Neuron (in vitro differentiated cells): Measurements from ENCODE around the gene GRID1.
"Not testable (repeated sequence)": the region's sequence is repeated elsewhere in the genome, so short reads cannot be mapped to it uniquely, and the experiment has no call there.

Source experiments
- H2AFZ ChIP-seq: one replicate; pipeline ENCODE4 v1.6.1; 2013; ENCODE audit warnings: low read depth, mild to moderate bottlenecking, inconsistent platforms, low read length, moderate library complexity
- H3K27me3 ChIP-seq: one replicate; pipeline ENCODE4 v1.6.1; 2013; ENCODE audit warnings: low read length; ENCODE audit not compliant: insufficient read depth
- H3K36me3 ChIP-seq: one replicate; pipeline ENCODE4 v1.6.1; 2013; ENCODE audit warnings: low read length; ENCODE audit not compliant: insufficient read depth
- H3K4me1 ChIP-seq: one replicate; pipeline ENCODE4 v1.6.1; 2013; ENCODE audit warnings: low read length; ENCODE audit not compliant: insufficient read depth
- H3K4me3 ChIP-seq: 2 replicates; pipeline ENCODE4 v1.5.1; 2013; ENCODE audit warnings: mild to moderate bottlenecking, low read length, moderate library complexity
- H3K9me3 ChIP-seq: one replicate; pipeline ENCODE4 v1.6.1; 2013; ENCODE audit warnings: low read length

GRID1 gene

DNA sequence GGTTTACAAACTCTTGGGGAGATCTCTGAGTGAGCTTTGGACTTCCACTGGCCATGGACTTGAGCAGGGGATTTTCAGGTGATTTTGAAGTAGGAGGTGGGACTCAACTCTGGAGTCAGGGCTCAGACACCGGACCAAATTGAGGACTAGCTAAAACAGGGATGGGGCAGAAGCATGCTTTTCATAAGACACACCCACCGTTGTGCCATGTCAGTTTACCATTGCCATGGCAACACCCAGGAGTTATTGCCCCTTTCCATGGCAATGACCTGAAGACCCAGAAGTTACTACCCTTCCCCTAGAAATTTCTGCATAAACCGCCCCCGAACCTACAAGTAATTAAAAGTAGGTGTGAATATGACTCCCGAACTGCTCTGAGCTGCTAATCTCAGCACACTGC is 320.7 kb downstream of the GRID1 start:
- no peaks in the 10 kb centered on the region for H3K27me3 ChIP-seq
- no peaks in the 10 kb centered on the region for H3K9me3 ChIP-seq
- H2AFZ ChIP-seq: no peak overlapping the region
- no peaks in the 10 kb centered on the region for H3K36me3 ChIP-seq
- H3K4me3 ChIP-seq: no peak overlapping the region
- H3K4me1 ChIP-seq: no peaks in the 10 kb centered on the region

GRCh38 chr10:86044029-86044428 is 322.6 kb downstream of the GRID1 start:
- Histone ChIP-seq H2AFZ (no peak overlapping the region), H3K4me1 (no peaks in the 10 kb centered on the region), H3K27me3 (no peaks in the 10 kb centered on the region), H3K4me3 (no peak overlapping the region), H3K9me3 (no peaks in the 10 kb centered on the region), H3K36me3 (no peaks in the 10 kb centered on the region)

- H3K27me3 ChIP-seq: no peaks in the 10 kb centered on the region
- no peaks in the 10 kb centered on the region for H3K9me3 ChIP-seq
- no peak overlapping the region for H3K4me3 ChIP-seq
- no peak overlapping the region for H2AFZ ChIP-seq
- no peaks in the 10 kb centered on the region for H3K36me3 ChIP-seq
- no peaks in the 10 kb centered on the region for H3K4me1 ChIP-seq
These were observed 323.4 kb downstream of the GRID1 start for GRCh38 chr10:86043236-86043635.

DNA sequence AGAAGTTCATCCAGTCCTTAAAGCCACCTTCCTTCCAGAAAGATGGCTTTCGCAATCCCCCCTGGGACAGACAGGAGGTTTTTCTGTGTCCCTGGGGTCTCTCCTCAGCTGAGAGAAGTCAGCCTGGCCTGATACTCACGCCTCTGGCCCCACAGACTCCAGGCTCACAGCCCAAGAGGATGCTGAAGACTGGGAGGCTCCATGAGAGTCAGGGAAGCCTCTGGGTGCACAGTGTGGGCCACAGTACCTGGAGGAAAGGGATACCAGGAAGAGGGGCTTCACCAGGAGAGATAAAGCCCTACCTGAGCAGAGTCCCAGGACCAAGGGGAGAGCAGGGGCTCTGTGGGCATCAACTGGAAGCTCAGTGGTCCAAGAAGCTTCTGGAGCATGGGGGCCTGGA is 324.4 kb downstream of the GRID1 start:
- no peaks in the 10 kb centered on the region for H3K9me3 ChIP-seq
- no peaks in the 10 kb centered on the region for H3K27me3 ChIP-seq
- no peaks in the 10 kb centered on the region for H3K36me3 ChIP-seq
- H2AFZ ChIP-seq: no peak overlapping the region
- no peak overlapping the region for H3K4me3 ChIP-seq
- H3K4me1 ChIP-seq: no peaks in the 10 kb centered on the region

DNA sequence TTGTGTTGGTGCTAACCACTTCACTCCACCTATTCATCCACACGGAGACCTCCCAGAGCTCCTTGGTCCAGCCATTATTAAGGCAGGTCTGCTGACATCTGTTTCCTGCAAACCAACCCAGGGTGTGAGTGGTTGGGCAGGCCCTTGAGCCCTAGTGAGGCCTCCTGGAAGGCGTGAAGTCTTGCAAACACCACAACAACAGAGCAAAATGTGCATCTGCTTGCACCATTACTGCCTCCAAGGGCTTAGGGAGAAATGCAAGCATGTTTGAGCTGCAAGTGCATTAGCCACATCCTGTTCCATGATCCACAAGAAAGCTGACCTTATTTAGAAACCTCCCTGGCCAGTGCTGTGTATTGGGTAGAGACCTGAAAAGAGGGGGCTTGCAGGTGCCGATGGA is 325.5 kb downstream of the GRID1 start:
- H3K36me3 ChIP-seq: no peaks in the 10 kb centered on the region
- H3K4me1 ChIP-seq: no peaks in the 10 kb centered on the region
- H3K27me3 ChIP-seq: no peaks in the 10 kb centered on the region
- H2AFZ ChIP-seq: no peak overlapping the region
- H3K9me3 ChIP-seq: no peaks in the 10 kb centered on the region
- H3K4me3 ChIP-seq: no peak overlapping the region

DNA sequence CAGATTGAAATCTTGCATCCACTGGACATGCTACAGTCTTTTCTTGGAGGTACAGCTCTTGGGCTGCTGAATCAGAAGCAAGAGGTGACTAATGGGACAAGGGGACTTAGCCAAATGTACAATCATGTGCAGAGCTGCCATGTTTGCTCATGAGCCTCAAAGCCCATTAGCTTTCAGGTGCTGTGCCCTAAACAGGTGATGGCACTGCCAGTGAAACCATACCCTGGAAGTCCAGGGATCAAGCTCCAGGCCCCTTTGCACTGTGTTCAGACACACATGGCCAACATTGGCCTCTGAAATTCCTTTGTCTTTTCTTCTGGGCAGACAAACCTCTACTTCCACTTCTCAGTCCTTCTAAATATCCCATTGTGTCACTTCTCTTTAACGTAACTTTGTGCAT is 328.2 kb downstream of the GRID1 start:
- Histone ChIP-seq H3K4me1 (no peaks in the 10 kb centered on the region), H3K9me3 (no peaks in the 10 kb centered on the region), H3K4me3 (no peak overlapping the region), H3K36me3 (no peaks in the 10 kb centered on the region), H2AFZ (no peak overlapping the region), H3K27me3 (no peaks in the 10 kb centered on the region)

- H3K27me3 ChIP-seq: no peaks in the 10 kb centered on the region
- H3K4me3 ChIP-seq: no peak overlapping the region
These were observed 329.5 kb downstream of the GRID1 start for GRCh38 chr10:86037096-86037495.

DNA sequence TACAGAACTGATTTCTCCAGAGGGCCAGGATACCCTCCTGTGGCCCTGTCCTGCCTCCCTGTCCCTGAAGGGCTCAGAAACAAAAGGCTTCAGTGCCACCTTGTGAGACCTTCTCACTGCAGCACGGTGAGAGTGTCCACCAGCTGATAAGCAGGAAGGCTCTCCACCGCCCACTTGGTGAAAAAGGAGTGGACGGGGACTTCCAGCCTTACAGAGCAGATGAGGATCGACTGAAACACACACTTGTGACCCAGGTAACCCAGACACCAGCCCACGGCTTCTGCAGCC is 330.1 kb downstream of the GRID1 start:
- no peak overlapping the region for H3K4me3 ChIP-seq
- H3K36me3 ChIP-seq: no peaks in the 10 kb centered on the region
- no peaks in the 10 kb centered on the region for H3K9me3 ChIP-seq
- no peaks in the 10 kb centered on the region for H3K4me1 ChIP-seq
- H3K27me3 ChIP-seq: no peaks in the 10 kb centered on the region
- no peak overlapping the region for H2AFZ ChIP-seq

More at GRCh38 chr10:86037096-86037495, 329.5 kb downstream of the GRID1 start:
- Histone ChIP-seq H3K4me1 (no peaks in the 10 kb centered on the region), H3K36me3 (no peaks in the 10 kb centered on the region), H2AFZ (no peak overlapping the region), H3K9me3 (no peaks in the 10 kb centered on the region)

GRCh38 chr10:86035791-86036543 is 330.6 kb downstream of the GRID1 start:
- no peaks in the 10 kb centered on the region for H3K9me3 ChIP-seq
- no peaks in the 10 kb centered on the region for H3K27me3 ChIP-seq
- no peaks in the 10 kb centered on the region for H3K36me3 ChIP-seq
- H3K4me1 ChIP-seq: no peaks in the 10 kb centered on the region
- H2AFZ ChIP-seq: no peak overlapping the region
- H3K4me3 ChIP-seq: no peak overlapping the region

DNA sequence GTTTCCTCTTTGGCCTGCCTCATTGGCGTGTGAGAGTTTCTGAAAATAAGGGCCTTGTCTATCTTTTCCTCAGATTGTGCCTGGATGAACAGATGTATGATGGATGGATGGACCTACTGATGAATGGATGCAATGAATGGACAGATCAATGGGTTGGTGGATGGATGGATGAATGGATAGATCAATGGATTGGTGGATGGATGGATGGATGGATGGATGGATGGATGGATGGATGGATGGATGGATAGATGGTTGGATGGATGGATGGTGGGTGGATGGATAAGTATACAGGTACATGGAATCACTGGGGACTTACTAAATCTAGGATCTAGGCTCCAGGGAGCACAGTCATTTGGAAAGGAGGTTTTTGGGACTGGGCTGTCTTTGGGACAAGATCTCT is 331.9 kb downstream of the GRID1 start:
- Histone ChIP-seq H3K36me3 (no peaks in the 10 kb centered on the region), H2AFZ (no peak overlapping the region), H3K27me3 (no peaks in the 10 kb centered on the region), H3K4me3 (no peak overlapping the region), H3K4me1 (no peaks in the 10 kb centered on the region), H3K9me3 (no peaks in the 10 kb centered on the region)

GRCh38 chr10:86033581-86033980 is 333.0 kb downstream of the GRID1 start:
- Histone ChIP-seq H2AFZ (no peak overlapping the region), H3K4me1 (no peaks in the 10 kb centered on the region), H3K36me3 (no peaks in the 10 kb centered on the region), H3K9me3 (no peaks in the 10 kb centered on the region), H3K4me3 (no peak overlapping the region), H3K27me3 (no peaks in the 10 kb centered on the region)

DNA sequence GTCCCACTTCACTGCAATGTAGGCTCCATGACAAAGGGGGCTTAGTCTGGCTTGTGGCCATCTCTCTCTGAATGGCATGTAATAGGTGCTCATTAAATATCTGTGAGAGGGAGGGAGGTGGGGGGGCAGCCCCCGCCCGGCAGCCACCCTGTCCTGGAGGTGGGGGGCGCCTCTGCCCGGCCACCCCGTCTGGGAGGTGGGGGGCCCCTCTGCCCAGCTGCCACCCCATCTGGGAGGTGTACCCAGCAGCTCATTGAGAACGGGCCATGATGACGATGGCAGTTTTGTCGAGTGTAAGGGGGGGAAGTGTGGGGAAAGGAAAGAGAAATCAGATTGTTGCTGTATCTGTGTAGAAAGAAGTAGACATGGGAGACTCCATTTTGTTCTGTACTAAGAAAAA is 334.5 kb downstream of the GRID1 start:
- H3K4me1 ChIP-seq, H3K4me3 ChIP-seq, H2AFZ ChIP-seq, H3K36me3 ChIP-seq, H3K9me3 ChIP-seq, H3K27me3 ChIP-seq: not testable (repeated sequence)

DNA sequence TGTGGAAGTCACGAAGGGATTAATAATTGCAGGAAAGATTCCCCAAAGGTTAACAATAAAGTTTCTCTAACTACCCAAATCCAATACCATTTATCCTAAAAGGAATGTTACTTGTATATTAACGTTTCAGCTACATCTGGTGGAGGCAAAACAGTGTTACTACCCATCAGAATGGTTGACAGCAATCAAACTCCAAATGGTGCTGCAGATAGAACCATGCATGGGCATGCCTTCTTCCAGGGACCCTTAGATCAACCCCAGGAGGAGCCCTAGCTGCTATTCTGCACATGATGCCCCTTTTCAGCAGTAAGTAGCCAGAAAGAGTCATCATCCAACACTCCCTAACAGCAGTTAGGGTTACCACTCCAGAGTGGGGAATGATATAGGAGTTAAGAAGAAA is 336.3 kb downstream of the GRID1 start:
- no peaks in the 10 kb centered on the region for H3K27me3 ChIP-seq
- no peaks in the 10 kb centered on the region for H3K9me3 ChIP-seq
- no peaks in the 10 kb centered on the region for H3K4me1 ChIP-seq
- no peak overlapping the region for H2AFZ ChIP-seq
- no peak overlapping the region for H3K4me3 ChIP-seq
- H3K36me3 ChIP-seq: no peaks in the 10 kb centered on the region

DNA sequence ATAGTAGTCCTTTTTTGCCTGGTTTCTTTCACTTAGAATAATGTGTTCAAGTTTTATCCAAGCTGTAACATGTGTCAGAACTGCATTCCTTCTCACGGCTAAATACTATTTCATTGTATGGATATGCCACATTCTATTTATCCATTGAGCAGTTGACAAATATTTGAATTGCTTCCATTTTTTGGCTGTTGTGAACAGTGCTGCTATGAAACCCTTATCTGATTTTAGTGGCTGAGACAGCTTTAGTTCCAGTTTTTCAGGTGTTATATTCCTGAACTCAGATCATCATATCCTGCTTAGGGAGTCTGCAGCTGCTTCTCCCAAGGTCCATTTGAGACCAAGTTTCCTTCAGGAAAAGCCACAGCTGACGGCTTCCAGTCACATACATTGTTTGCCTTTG is 339.2 kb downstream of the GRID1 start:
- Histone ChIP-seq H3K4me1 (no peaks in the 10 kb centered on the region), H2AFZ (no peak overlapping the region), H3K36me3 (no peaks in the 10 kb centered on the region), H3K9me3 (no peaks in the 10 kb centered on the region), H3K27me3 (no peaks in the 10 kb centered on the region), H3K4me3 (no peak overlapping the region)
